Osteocyte (in vitro differentiated cells): Measurements from ENCODE around the gene STAM2. TPM values are rescaled to one million over a fixed set of nuclear protein-coding genes. Genes with fewer than 3 reads are reported as not detected.

Experiments
- DNase-seq: peaks from one replicate; pipeline ENCODE4 v3.0.0; 2021; ENCODE audit warnings: mixed read lengths; ENCODE audit not compliant: unreplicated experiment; ENCODE audit errors: extremely low spot score
- H3K27ac Mint-ChIP-seq: one replicate; pipeline ENCODE4 v1.8.0; 2021; ENCODE audit warnings: mild to moderate bottlenecking, mixed read lengths; ENCODE audit not compliant: unreplicated experiment
- H3K27me3 Mint-ChIP-seq: one replicate; pipeline ENCODE4 v1.8.0; 2021; ENCODE audit warnings: mixed read lengths; ENCODE audit not compliant: unreplicated experiment
- H3K36me3 Mint-ChIP-seq: one replicate; pipeline ENCODE4 v1.8.0; 2021; ENCODE audit warnings: mixed read lengths; ENCODE audit not compliant: unreplicated experiment
- H3K4me1 Mint-ChIP-seq: one replicate; pipeline ENCODE4 v1.8.0; 2021; ENCODE audit warnings: mixed read lengths; ENCODE audit not compliant: unreplicated experiment
- H3K4me3 Mint-ChIP-seq: one replicate; pipeline ENCODE4 v1.8.0; 2021; ENCODE audit warnings: mild to moderate bottlenecking, moderate library complexity, mixed read lengths; ENCODE audit not compliant: unreplicated experiment
- H3K9me3 Mint-ChIP-seq: one replicate; pipeline ENCODE4 v1.8.0; 2021; ENCODE audit warnings: mixed read lengths; ENCODE audit not compliant: unreplicated experiment
- total RNA-seq: library from RNA; stranded (reverse); gene quantifications from 2 replicates; pipeline ENCODE4 v1.2.1, GENCODE V29; 2021
- TF ChIP-seq, protein P1 (sequence below): fragments of 200-600 bp; sonication (generic); IDR thresholded peaks from 2 replicates; pipeline ENCODE4 v1.5.0; 2021; ENCODE audit warnings: antibody characterized with exemption, mild to moderate bottlenecking, moderate library complexity

STAM2 gene
- total RNA-seq, 1 donor from 2014 or later, result 43.0 TPM

DNA sequence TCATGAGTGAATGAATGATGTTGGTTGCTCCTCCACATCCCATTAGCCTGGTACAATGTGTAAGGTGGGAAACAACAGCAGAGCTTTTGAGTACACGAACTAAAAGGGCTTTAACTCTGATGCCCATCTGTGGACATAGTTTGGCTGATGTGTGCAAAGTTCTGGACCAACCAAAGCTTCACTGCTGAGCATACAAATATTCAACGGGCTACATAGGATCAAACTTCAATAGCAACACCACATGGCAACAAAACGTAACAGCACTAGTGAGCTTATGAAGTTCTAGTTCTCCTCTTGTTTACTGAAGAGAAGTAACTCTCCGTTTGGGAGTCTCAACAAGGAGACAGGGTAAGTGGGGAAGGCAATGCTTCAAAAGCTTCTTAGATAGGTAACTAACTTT is 20.4 kb downstream of the STAM2 start:
- no peak overlapping the region for H3K27ac Mint-ChIP-seq
- no peak overlapping the region for H3K4me3 Mint-ChIP-seq
- no peaks in the 10 kb centered on the region for H3K27me3 Mint-ChIP-seq
- DNase-seq, result no peak
- peaks cover 4% of the 10 kb centered on the region for H3K4me1 Mint-ChIP-seq
- peaks cover 7% of the 10 kb centered on the region for H3K36me3 Mint-ChIP-seq
- peaks cover 4% of the 10 kb centered on the region for H3K9me3 Mint-ChIP-seq
- TF ChIP-seq, protein P1, sequence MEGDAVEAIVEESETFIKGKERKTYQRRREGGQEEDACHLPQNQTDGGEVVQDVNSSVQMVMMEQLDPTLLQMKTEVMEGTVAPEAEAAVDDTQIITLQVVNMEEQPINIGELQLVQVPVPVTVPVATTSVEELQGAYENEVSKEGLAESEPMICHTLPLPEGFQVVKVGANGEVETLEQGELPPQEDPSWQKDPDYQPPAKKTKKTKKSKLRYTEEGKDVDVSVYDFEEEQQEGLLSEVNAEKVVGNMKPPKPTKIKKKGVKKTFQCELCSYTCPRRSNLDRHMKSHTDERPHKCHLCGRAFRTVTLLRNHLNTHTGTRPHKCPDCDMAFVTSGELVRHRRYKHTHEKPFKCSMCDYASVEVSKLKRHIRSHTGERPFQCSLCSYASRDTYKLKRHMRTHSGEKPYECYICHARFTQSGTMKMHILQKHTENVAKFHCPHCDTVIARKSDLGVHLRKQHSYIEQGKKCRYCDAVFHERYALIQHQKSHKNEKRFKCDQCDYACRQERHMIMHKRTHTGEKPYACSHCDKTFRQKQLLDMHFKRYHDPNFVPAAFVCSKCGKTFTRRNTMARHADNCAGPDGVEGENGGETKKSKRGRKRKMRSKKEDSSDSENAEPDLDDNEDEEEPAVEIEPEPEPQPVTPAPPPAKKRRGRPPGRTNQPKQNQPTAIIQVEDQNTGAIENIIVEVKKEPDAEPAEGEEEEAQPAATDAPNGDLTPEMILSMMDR, result no peak

DNA sequence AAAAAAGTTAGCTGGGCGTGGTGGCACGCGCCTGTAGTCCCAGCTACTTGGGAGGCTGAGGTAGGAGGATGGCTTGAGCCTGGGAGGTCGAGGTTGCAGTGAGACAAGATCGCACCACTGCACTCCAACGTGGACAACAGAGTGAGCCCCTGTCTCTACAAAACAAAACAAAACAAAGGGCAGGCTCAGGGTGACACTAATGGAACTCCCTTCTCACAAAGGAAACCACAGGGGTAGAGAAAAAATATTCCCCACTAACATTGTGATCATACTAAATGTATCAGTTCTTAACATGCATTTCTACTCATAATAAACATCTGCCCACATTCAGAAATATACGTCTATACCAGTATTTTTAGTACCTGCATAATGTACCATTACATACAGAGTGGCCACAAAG is 21.1 kb downstream of the STAM2 start:
- TF ChIP-seq, protein P1, result no peak
- no peak for DNase-seq
- Mint-ChIP-seq H3K27ac (no peak overlapping the region), H3K27me3 (no peaks in the 10 kb centered on the region), H3K4me1 (peaks cover 4% of the 10 kb centered on the region), H3K36me3 (peaks cover 7% of the 10 kb centered on the region), H3K9me3 (peaks cover 4% of the 10 kb centered on the region), H3K4me3 (no peak overlapping the region)

DNA sequence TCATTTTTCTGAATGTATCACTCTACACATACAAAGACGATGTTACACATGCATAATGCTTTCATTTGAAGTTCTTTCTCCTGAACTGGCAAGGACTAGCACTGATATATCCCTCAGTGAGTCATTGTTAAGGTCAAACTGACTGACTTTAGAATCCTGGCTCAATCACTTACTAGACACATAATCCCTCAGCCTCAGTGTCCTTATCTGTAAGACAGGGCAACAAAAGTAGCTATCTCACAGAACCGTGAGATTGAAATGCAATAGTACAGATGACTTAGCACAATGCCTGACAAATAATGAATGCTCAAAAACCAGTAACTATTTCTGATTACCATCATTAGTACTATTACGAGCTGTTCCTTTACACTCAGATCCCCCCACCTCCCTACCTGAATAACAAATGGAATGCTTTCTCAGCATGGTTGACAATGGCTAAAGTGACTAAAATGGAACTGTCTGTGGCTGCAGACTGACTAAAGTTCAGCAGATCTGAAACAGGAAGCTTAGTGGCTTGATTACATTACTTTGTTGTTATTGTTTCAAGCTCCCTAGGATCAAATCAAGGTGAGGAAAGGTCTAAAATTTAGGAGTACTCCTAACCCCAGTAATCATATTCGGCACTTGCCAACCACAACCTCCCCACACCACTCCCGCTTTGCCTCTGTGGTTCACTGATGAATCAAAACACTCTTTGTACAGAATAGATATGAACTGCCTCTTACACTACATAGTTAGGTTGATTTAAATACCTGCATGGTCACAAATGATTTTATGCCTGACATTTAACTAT is 40.9 kb downstream of the STAM2 start:
- peak overlapping the region; percentile 39 for H3K27ac Mint-ChIP-seq
- TF ChIP-seq, protein P1, result no peak
- peaks cover 14% of the 10 kb centered on the region for H3K4me1 Mint-ChIP-seq
- no peak for DNase-seq
- H3K4me3 Mint-ChIP-seq, result no peak overlapping the region
- no peaks in the 10 kb centered on the region for H3K27me3 Mint-ChIP-seq
- H3K36me3 Mint-ChIP-seq, result peaks cover 21% of the 10 kb centered on the region
- H3K9me3 Mint-ChIP-seq, result no peaks in the 10 kb centered on the region

- H3K27ac Mint-ChIP-seq, result no peak overlapping the region
- H3K36me3 Mint-ChIP-seq, result peaks cover 23% of the 10 kb centered on the region
- TF ChIP-seq, protein P1, result no peak
- no peak overlapping the region for H3K4me3 Mint-ChIP-seq
- peaks cover 14% of the 10 kb centered on the region for H3K4me1 Mint-ChIP-seq
- H3K27me3 Mint-ChIP-seq, result no peaks in the 10 kb centered on the region
- no peaks in the 10 kb centered on the region for H3K9me3 Mint-ChIP-seq
- DNase-seq, result no peak
Observed at GRCh38 chr2:152132306-152132705, 43.3 kb downstream of the STAM2 start.

DNA sequence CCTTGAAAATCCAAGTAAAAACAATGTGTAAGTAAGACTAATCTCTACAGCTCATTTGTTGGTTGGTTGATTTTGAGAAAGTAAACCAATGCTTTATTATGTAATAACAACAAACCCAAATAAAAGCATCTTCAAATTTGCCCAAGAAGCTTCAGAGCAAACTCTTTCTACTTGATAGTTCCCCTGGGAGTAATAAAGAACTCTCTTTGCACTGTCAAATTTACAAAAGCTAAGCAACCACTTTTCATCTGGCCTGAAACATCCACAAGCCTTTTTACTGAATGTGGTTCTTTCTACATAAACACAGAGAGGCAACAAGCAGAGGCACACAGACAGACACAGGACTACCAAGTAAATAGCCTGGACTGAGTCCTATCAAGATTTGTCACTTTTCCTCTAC is 47.9 kb downstream of the STAM2 start:
- Mint-ChIP-seq H3K36me3 (peaks cover 33% of the 10 kb centered on the region), H3K4me3 (no peak overlapping the region), H3K9me3 (no peaks in the 10 kb centered on the region), H3K27ac (no peak overlapping the region), H3K4me1 (no peaks in the 10 kb centered on the region), H3K27me3 (no peaks in the 10 kb centered on the region)
- no peak for DNase-seq
- TF ChIP-seq, protein P1, result no peak
